ENCODE results near the gene ACAP2. TPM values are rescaled to one million over a fixed set of nuclear protein-coding genes. Genes with fewer than 3 reads are reported as not detected.
A peak's percentile ranks its signal among the peaks of the same experiment; 100 is the strongest.
"Not testable (repeated sequence)": the region's sequence is repeated elsewhere in the genome, so short reads cannot be mapped to it uniquely, and the experiment has no call there.

Gene ACAP2
- polyA plus RNA-seq, 6 donors from 2014 or later = 36.8 to 90.1 (median 81.0) TPM

GRCh38 chr3:195296662-195297061, 146.2 kb downstream of the ACAP2 start:
- Mint-ChIP-seq H3K4me3 (no peak overlapping the region), H3K4me1 (peaks cover 0 to 4% (median 4%) of the 10 kb centered on the region in 3 donors), H3K27me3 (no peaks in the 10 kb centered on the region), H3K9me3 (no peaks in the 10 kb centered on the region), H3K36me3 (peaks cover 6 to 18% of the 10 kb centered on the region in 2 donors), H3K27ac (peak overlapping the region in 1 of 6 donors; percentile 62)
- DNase-seq (no peak), ATAC-seq (ENCODE audit: low read depth in 2 of 2) (no peak)

DNA sequence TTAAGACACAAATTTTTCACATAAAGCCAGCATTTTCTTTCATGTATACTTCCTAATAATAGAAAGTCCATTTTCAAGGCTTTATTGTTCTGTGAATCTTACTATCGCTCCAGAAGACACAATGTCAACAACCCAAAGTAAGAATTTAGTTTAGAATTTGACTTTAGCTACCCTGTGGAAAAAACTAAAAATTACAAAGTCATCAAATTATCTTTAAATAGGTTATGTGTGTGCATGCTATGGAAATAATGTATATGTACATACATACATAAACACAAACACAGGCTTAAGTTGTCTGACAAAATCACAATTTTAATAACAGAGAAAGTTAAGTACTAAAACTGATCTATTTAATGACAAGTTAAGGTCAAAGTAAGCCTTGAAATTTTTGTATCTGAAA, 151.7 kb downstream of the ACAP2 start:
- Mint-ChIP-seq H3K4me1 (no peaks in the 10 kb centered on the region), H3K9me3 (no peaks in the 10 kb centered on the region), H3K27ac (no peak overlapping the region), H3K36me3 (peaks cover 7 to 13% of the 10 kb centered on the region in 2 donors), H3K27me3 (no peaks in the 10 kb centered on the region), H3K4me3 (no peak overlapping the region)
- ATAC-seq (ENCODE audit: low read depth in 2 of 2) (no peak), DNase-seq (no peak)

- H3K27me3 Mint-ChIP-seq; ATAC-seq (ENCODE audit: low read depth in 2 of 2); H3K27ac Mint-ChIP-seq; DNase-seq; H3K4me1 Mint-ChIP-seq; H3K9me3 Mint-ChIP-seq; H3K4me3 Mint-ChIP-seq: not testable (repeated sequence)
- peaks cover 7 to 14% of the 10 kb centered on the region in 2 donors for H3K36me3 Mint-ChIP-seq
These were observed 152.2 kb downstream of the ACAP2 start for GRCh38 chr3:195290643-195291042.

DNA sequence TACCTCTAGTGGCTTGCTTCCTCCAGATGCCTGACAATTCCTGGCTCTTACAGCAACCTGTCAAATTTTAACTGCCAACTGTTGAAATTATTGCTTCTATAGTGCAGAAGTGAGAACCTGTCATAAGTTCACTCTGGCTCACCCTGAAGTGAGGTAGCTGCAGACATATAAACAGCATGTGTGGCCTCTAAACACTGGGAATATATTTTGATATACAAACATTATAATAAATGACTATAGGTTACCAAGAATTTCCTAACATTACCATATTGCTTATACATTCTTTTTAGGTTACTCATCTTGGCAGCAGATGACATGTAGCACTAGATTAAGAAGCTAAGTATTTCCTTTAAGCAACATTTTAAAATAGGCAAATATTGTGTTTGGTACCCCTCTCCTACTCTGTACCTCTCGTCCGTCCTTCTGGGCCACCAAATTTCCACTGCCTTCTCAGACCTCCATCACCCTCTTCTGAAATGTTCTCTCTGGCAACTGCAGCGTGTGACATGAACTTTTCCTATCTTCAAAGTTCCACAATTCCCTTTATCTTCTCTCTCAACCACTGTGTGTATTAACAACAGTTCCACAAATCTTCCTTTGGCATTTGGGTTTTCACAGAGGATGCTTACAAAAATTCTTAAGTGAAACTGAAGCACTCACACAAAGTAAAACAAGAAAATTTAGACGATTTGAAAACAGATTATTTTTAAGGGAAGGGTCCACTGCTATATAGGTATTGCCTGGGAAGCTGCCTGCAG, 156.5 kb downstream of the ACAP2 start:
- H3K27me3 Mint-ChIP-seq = no peaks in the 10 kb centered on the region
- no peaks in the 10 kb centered on the region for H3K4me1 Mint-ChIP-seq
- DNase-seq (no peak), ATAC-seq (ENCODE audit: low read depth in 2 of 2) (no peak)
- peak overlapping the region in 2 of 6 donors; percentile 55 to 66 for H3K27ac Mint-ChIP-seq
- H3K4me3 Mint-ChIP-seq = peak overlapping the region in 1 of 8 donors; percentile 17
- H3K36me3 Mint-ChIP-seq = peaks cover 0 to 15% of the 10 kb centered on the region in 2 donors
- H3K9me3 Mint-ChIP-seq = no peaks in the 10 kb centered on the region

DNA sequence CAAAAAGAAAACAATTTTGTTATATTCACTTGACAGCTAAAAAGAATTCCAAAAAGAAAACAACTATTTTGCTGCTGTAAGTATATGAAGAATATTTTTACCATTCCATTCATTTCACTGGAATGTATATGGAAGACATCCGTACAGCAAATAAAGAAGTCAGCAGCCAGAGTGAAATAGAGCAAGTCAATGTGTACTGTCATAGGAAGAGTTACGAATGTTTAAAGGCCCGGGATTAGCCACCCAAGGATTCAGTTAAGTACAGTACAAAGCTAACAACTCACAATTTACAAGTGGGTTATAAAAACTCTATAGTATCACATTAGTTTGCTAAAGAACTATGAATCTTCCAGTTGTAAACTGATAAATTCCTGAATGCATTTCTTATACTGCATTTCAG, 157.4 kb downstream of the ACAP2 start:
- no peaks in the 10 kb centered on the region for H3K27me3 Mint-ChIP-seq
- peaks cover 0 to 15% of the 10 kb centered on the region in 2 donors for H3K36me3 Mint-ChIP-seq
- no peaks in the 10 kb centered on the region for H3K4me1 Mint-ChIP-seq
- ATAC-seq (ENCODE audit: low read depth in 2 of 2) = no peak
- no peak overlapping the region for H3K4me3 Mint-ChIP-seq
- H3K27ac Mint-ChIP-seq = peak overlapping the region in 2 of 6 donors; percentile 18 to 20
- DNase-seq = no peak
- no peaks in the 10 kb centered on the region for H3K9me3 Mint-ChIP-seq

DNA sequence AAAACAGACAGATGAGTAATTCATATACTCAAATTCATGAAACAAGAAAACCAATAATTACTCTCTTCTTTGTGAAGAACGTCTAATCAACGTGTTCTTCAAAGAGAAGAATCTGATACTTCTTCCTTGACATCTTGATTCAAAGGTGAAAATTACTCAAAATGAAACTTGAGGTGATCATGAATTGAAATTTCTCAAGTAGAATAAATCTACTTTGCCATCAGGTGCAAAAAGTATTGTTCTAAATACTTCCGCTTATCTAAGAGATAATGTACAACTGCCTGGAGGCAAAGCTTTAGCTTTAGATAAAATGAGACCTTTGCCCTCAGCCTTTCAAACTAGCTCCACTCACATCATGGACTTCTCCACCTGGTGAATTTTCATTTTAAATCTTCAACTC, 158.0 kb downstream of the ACAP2 start:
- no peak overlapping the region for H3K4me3 Mint-ChIP-seq
- no peak for ATAC-seq (ENCODE audit: low read depth in 2 of 2)
- no peak for DNase-seq
- no peaks in the 10 kb centered on the region for H3K4me1 Mint-ChIP-seq
- H3K27ac Mint-ChIP-seq = peak overlapping the region in 2 of 6 donors; percentile 18 to 20
- peaks cover 0 to 15% of the 10 kb centered on the region in 2 donors for H3K36me3 Mint-ChIP-seq
- H3K27me3 Mint-ChIP-seq = no peaks in the 10 kb centered on the region
- H3K9me3 Mint-ChIP-seq = no peaks in the 10 kb centered on the region

GRCh38 chr3:195282961-195283360, 159.9 kb downstream of the ACAP2 start:
- Mint-ChIP-seq H3K36me3 (peaks cover 0 to 15% of the 10 kb centered on the region in 2 donors), H3K27me3 (no peaks in the 10 kb centered on the region), H3K27ac (peak overlapping the region in 2 of 6 donors; percentile 12 to 43), H3K9me3 (no peaks in the 10 kb centered on the region), H3K4me1 (no peaks in the 10 kb centered on the region), H3K4me3 (no peak overlapping the region)
- ATAC-seq (ENCODE audit: low read depth in 2 of 2) = no peak
- no peak for DNase-seq

- ATAC-seq (ENCODE audit: low read depth in 2 of 2) = no peak
- no peak for DNase-seq
- H3K9me3 Mint-ChIP-seq = no peaks in the 10 kb centered on the region
- H3K27me3 Mint-ChIP-seq = no peaks in the 10 kb centered on the region
- H3K4me1 Mint-ChIP-seq = peaks cover 7 to 15% (median 15%) of the 10 kb centered on the region in 3 donors
- no peak overlapping the region for H3K4me3 Mint-ChIP-seq
- H3K27ac Mint-ChIP-seq = no peak overlapping the region
- H3K36me3 Mint-ChIP-seq = no peaks in the 10 kb centered on the region
These were observed 168.4 kb downstream of the ACAP2 start for GRCh38 chr3:195274259-195274966.

- DNase-seq (peak; percentile 83), ATAC-seq (ENCODE audit: low read depth in 2 of 2) (peak; percentile 70 to 71)
- peaks cover 14 to 24% (median 23%) of the 10 kb centered on the region in 3 donors for H3K4me1 Mint-ChIP-seq
- peak overlapping the region; percentile 81 to 93 (median 88) for H3K4me3 Mint-ChIP-seq
- no peaks in the 10 kb centered on the region for H3K27me3 Mint-ChIP-seq
- H3K27ac Mint-ChIP-seq = peak overlapping the region; percentile 60 to 96 (median 77)
- no peaks in the 10 kb centered on the region for H3K36me3 Mint-ChIP-seq
- H3K9me3 Mint-ChIP-seq = no peaks in the 10 kb centered on the region
These were observed 171.2 kb downstream of the ACAP2 start for GRCh38 chr3:195271410-195272243.

DNA sequence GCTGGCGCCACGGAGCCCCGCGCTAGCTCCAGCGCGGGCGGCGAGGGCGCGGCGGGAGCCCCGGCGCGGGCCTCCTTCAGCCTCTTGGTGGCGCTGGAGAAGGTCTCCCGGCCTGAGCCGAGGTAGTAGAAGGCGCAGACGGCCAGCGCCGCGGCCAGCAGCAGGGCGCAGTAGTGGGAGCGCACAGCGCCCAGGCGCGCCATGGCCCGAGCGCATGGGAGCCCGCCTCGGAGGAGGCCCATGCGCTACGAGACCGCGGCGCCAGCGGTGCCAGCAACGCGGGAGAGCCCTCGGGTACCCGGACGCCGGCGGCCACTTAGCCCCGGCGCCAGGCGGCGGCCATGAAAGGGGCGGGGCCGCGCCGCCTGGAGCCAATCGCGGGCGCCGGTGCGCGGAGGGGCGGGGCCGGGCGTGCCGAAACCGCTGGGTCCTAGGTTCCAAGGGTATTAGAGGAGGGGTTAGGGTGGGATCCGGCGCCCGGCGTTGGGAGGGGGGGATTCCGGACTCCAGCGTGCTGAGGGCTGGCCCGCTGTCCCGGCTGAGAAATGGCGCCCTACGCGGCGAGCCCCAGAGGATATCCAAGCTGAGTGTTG, 171.9 kb downstream of the ACAP2 start, which contains the start of gene XXYLT1:
Gene XXYLT1 (minus strand): TSS at position 343 of the 593 bp plus-strand sequence. CDS start 101 bp downstream, at position 242.
- Mint-ChIP-seq H3K27me3 (no peaks in the 10 kb centered on the region), H3K4me3 (peak within 1 kb of the TSS; percentile 81 to 93 (median 88)), H3K27ac (peak within 1 kb of the TSS; percentile 72 to 96 (median 77)), H3K4me1 (peaks cover 14 to 24% (median 23%) of the 10 kb centered on the region in 3 donors), H3K36me3 (no peaks in the 10 kb centered on the region), H3K9me3 (no peaks in the 10 kb centered on the region)
- ATAC-seq (ENCODE audit: low read depth in 2 of 2) (peak; percentile 84), DNase-seq (peak; percentile 90)

DNA sequence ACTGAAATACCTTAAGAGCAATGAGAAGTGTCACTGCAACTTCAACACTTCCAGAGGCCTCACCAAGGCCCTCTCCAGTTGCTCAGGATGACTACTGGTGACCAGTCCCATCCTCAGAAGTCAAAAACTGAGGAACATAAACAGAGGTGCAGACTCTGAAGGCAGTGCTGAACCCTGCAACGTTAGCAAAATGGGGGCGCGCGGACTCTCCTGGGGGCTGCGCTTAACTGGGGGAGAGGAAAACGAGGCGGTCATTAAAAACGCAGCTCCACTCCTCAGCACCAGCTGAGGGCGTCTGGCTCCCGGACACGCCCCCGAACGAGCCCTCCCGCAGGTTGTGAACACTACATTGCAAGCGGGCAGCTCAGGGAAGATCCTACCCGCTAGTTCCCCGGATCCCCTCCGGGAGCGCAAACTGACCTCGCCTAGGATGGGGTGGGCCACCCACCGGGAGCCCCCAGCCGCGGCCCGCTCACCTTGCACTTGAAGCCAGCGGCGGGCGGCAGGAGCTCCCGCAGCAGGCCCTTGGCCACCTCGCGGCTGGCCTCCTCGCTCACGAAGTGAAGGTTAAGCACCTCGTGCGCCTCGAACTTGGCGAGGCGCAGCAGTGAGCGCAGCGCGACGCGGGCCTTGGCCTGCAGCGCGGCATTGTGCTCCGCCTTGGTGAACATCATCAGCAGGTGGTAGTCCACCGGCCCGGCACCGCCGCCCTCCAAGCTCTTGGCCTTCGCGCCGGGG, 172.6 kb downstream of the ACAP2 start:
- Mint-ChIP-seq H3K9me3 (no peaks in the 10 kb centered on the region), H3K4me3 (peak overlapping the region; percentile 78 to 91 (median 88)), H3K4me1 (peaks cover 14 to 24% (median 23%) of the 10 kb centered on the region in 3 donors), H3K36me3 (no peaks in the 10 kb centered on the region), H3K27ac (peak overlapping the region in 4 of 6 donors; percentile 6 to 91 (median 70)), H3K27me3 (no peaks in the 10 kb centered on the region)
- ATAC-seq (ENCODE audit: low read depth in 2 of 2) = no peak
- peak; percentile 26 for DNase-seq

DNA sequence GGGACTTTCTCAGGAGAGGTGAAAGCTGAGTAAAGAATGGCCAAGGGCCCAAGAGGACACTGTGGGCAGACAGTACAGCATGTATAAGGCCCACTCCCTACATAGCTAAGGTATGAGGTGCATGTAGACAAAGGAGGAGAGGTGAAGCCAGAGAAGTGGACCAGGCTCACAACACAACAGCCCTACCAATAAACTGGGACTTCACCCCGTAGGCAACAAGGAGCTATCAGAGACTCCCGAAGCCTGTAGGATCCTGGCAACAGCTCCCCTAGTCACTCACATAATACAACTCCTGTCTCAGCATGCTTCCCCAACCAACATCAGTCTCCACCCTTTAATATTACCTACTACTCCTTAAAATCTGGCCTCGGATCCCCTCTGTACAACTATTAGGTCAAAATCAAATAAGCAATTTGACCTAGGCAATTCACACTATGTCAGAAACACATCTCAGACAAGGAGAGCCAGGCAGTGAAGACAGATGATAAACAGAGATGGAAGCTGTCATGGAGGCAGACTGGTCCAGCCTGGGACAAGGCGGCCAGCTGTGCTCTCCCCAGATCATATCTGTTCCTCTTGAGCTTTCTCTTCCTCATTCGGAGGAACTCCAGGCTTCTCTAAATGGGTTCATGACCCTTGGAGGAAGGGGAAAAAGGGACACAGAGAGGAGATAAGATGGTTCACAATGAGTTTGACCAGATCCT, 173.3 kb downstream of the ACAP2 start:
- Mint-ChIP-seq H3K4me1 (peaks cover 14 to 24% (median 23%) of the 10 kb centered on the region in 3 donors), H3K9me3 (no peaks in the 10 kb centered on the region), H3K36me3 (no peaks in the 10 kb centered on the region), H3K27me3 (no peaks in the 10 kb centered on the region), H3K27ac (peak overlapping the region in 3 of 6 donors; percentile 6 to 91 (median 72)), H3K4me3 (peak overlapping the region; percentile 78 to 91 (median 88))
- ATAC-seq (ENCODE audit: low read depth in 2 of 2) = no peak
- no peak for DNase-seq

Data from naive B cell (primary cell).